Measurements from ENCODE around the gene CCDC120. TPM values are rescaled to one million over a fixed set of nuclear protein-coding genes. Genes with fewer than 3 reads are reported as not detected.
A peak's percentile ranks its signal among the peaks of the same experiment; 100 is the strongest.

The CCDC120 gene
- total RNA-seq, 1 donor from 2014 or later, result 4.6 TPM

GRCh38 chrX:49096419-49096818 lies 37.6 kb downstream of the CCDC120 start:
- Mint-ChIP-seq H3K27ac (no peak overlapping the region), H3K4me3 (ENCODE audit: low read depth) (no peak overlapping the region), H3K4me1 (ENCODE audit: low read depth) (peaks cover under 1% of the 10 kb centered on the region), H3K27me3 (ENCODE audit: low read depth) (no peaks in the 10 kb centered on the region), H3K9me3 (no peaks in the 10 kb centered on the region), H3K36me3 (ENCODE audit: low read depth) (no peaks in the 10 kb centered on the region)
- intact Hi-C loops (cut with micrococcal nuclease), result no loop called here
- no peak for DNase-seq (ENCODE audit: low spot score)

DNA sequence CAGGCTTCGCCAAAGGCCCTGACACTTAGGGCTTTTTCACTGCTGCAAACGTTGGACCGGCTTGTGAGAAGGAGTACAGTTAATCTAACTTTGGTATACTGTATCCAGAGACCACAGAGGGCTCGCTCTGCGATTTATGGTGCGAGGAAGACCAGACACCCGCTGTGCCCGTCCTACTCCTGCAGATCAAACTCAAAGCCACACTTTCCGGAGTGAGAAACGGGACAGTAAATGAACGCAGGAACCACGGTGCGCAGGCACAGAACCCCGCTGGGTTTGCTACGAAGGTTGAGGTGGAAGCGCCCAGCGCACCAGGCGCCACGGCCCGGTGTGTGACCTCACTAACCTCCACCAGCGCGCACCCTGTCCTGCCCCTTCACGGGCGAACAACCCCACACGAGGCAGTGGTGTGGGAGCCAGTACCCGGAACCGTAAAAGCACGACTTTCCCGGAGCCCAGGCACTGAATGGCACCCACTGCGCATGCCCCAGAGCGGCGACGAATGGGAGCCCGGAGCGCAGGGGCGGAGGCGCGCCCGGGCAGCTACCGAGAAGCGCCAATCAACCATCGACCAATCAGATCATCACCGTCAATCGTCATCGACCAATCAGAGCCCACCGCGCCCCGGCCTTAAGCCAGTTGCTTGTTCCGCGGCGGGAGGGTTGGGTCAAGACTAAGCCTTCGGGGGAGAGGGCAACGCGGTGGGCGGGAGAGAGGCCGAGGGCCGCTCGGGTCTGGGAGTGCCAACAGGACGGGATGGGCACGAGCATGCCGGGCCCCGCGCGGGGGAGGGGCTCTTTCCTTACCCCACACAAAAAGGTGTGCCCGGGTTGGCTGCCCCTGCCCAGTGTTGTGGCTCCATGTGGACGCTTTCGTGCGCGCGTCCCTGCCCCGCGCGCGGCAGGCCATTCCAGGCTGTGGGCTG lies 42.2 kb downstream of the CCDC120 start:
- H3K4me1 Mint-ChIP-seq (ENCODE audit: low read depth), result peaks cover 4% of the 10 kb centered on the region
- no peaks in the 10 kb centered on the region for H3K27me3 Mint-ChIP-seq (ENCODE audit: low read depth)
- H3K9me3 Mint-ChIP-seq, result no peaks in the 10 kb centered on the region
- DNase-seq (ENCODE audit: low spot score), result peak; percentile 87
- H3K27ac Mint-ChIP-seq, result peak overlapping the region; percentile 84
- intact Hi-C loops (cut with micrococcal nuclease), result loop anchor here (10.0 kb wide), 1 partner anchor 64 kb away; the partner anchor contains the start of gene MAGIX
- H3K36me3 Mint-ChIP-seq (ENCODE audit: low read depth), result no peaks in the 10 kb centered on the region
- peak overlapping the region; percentile 89 for H3K4me3 Mint-ChIP-seq (ENCODE audit: low read depth)

- Mint-ChIP-seq H3K4me3 (ENCODE audit: low read depth) (peak overlapping the region; percentile 89), H3K27me3 (ENCODE audit: low read depth) (no peaks in the 10 kb centered on the region), H3K4me1 (ENCODE audit: low read depth) (peaks cover 4% of the 10 kb centered on the region), H3K36me3 (ENCODE audit: low read depth) (peaks cover 2% of the 10 kb centered on the region), H3K9me3 (no peaks in the 10 kb centered on the region), H3K27ac (peak overlapping the region; percentile 84)
- intact Hi-C loops (cut with micrococcal nuclease), result loop anchor here (10.0 kb wide), 1 partner anchor 63 kb away; the partner anchor contains the start of gene MAGIX
- DNase-seq (ENCODE audit: low spot score), result no peak
Measured at GRCh38 chrX:49101629-49101984, 42.8 kb downstream of the CCDC120 start.

- H3K27ac Mint-ChIP-seq, result peak overlapping the region; percentile 84
- no peak for DNase-seq (ENCODE audit: low spot score)
- H3K4me1 Mint-ChIP-seq (ENCODE audit: low read depth), result peaks cover 4% of the 10 kb centered on the region
- no peaks in the 10 kb centered on the region for H3K9me3 Mint-ChIP-seq
- no peaks in the 10 kb centered on the region for H3K27me3 Mint-ChIP-seq (ENCODE audit: low read depth)
- peak overlapping the region; percentile 89 for H3K4me3 Mint-ChIP-seq (ENCODE audit: low read depth)
- intact Hi-C loops (cut with micrococcal nuclease), result loop anchor here (10.0 kb wide), 1 partner anchor 63 kb away; the partner anchor contains the start of gene MAGIX
- H3K36me3 Mint-ChIP-seq (ENCODE audit: low read depth), result peaks cover 2% of the 10 kb centered on the region
Measured at GRCh38 chrX:49102190-49102589, 43.4 kb downstream of the CCDC120 start.

GRCh38 chrX:49103637-49104036 lies 44.8 kb downstream of the CCDC120 start:
- Mint-ChIP-seq H3K4me3 (ENCODE audit: low read depth) (no peak overlapping the region), H3K4me1 (ENCODE audit: low read depth) (peaks cover 4% of the 10 kb centered on the region), H3K27me3 (ENCODE audit: low read depth) (no peaks in the 10 kb centered on the region), H3K9me3 (no peaks in the 10 kb centered on the region), H3K27ac (no peak overlapping the region), H3K36me3 (ENCODE audit: low read depth) (peaks cover 2% of the 10 kb centered on the region)
- no peak for DNase-seq (ENCODE audit: low spot score)
- intact Hi-C loops (cut with micrococcal nuclease), result loop anchor here (10.0 kb wide), 1 partner anchor 61 kb away; the partner anchor contains the start of gene MAGIX

DNA sequence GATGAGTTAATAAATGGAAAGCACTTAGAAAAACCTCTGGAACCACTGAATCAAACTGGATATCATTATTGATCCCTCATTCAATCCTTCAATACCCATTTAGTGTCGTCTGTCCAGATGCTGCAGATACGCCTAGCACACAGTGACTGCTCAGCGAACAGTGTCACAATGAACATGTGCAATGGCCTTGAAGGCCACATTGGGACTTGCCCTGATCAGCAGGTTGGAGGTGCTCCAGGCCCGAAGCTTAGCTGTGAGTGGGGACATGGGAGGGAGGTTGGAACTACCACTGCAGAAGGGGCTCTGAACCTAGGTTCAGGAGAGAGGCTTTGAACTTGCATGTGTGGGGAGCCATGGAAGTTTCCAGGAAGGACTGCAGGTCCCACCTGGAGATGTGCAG lies 47.5 kb downstream of the CCDC120 start:
- DNase-seq (ENCODE audit: low spot score), result no peak
- Mint-ChIP-seq H3K4me3 (ENCODE audit: low read depth) (no peak overlapping the region), H3K27me3 (ENCODE audit: low read depth) (no peaks in the 10 kb centered on the region), H3K9me3 (no peaks in the 10 kb centered on the region), H3K4me1 (ENCODE audit: low read depth) (peaks cover 4% of the 10 kb centered on the region), H3K36me3 (ENCODE audit: low read depth) (peaks cover 10% of the 10 kb centered on the region), H3K27ac (no peak overlapping the region)
- intact Hi-C loops (cut with micrococcal nuclease), result loop anchor here (10.0 kb wide), 1 partner anchor 59 kb away; the partner anchor contains the start of gene MAGIX

DNA sequence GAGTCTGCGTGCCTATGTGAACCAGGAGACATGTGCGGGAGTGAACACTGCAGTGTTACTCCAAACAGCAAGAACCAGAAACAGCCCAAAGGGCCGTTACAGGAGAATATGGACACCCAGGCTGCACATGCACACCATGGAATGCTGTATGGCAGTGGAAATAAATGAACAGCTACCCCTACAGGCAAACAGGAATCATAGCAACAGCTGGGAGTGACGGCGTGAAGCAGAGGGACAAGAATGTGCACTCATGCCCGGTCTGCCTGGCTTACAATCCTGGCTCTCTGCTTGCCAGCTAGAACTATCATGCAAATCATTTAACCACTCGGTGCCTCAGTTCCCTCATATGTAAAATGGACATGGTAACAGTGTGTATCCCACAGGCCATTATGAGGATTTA lies 48.1 kb downstream of the CCDC120 start:
- Mint-ChIP-seq H3K36me3 (ENCODE audit: low read depth) (peaks cover 10% of the 10 kb centered on the region), H3K4me1 (ENCODE audit: low read depth) (peaks cover 2% of the 10 kb centered on the region), H3K27me3 (ENCODE audit: low read depth) (no peaks in the 10 kb centered on the region), H3K27ac (no peak overlapping the region), H3K4me3 (ENCODE audit: low read depth) (no peak overlapping the region), H3K9me3 (no peaks in the 10 kb centered on the region)
- intact Hi-C loops (cut with micrococcal nuclease), result loop anchor here (10.0 kb wide), 1 partner anchor 58 kb away; the partner anchor contains the start of gene MAGIX
- no peak for DNase-seq (ENCODE audit: low spot score)

DNA sequence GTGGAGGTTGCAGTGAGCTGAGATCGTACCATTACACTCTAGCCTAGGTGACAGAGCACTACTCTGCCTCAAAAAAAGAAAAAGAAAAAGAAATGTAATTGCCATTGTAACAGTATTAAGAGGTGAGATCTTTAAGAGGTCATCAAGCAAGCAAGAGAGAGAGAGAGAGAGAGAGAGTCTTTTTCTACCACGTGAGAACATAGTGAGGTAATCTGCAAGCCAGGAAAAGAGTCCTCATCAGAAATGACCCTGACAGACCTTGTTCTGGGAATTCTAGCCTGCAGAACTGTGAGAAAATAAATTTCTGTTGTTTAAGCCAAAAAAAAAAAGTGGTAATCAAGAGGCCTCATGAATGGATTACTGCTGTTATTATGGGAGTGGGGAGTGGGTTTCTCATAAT lies 49.8 kb downstream of the CCDC120 start:
- peaks cover 16% of the 10 kb centered on the region for H3K36me3 Mint-ChIP-seq (ENCODE audit: low read depth)
- H3K4me1 Mint-ChIP-seq (ENCODE audit: low read depth), result no peaks in the 10 kb centered on the region
- H3K27ac Mint-ChIP-seq, result no peak overlapping the region

DNA sequence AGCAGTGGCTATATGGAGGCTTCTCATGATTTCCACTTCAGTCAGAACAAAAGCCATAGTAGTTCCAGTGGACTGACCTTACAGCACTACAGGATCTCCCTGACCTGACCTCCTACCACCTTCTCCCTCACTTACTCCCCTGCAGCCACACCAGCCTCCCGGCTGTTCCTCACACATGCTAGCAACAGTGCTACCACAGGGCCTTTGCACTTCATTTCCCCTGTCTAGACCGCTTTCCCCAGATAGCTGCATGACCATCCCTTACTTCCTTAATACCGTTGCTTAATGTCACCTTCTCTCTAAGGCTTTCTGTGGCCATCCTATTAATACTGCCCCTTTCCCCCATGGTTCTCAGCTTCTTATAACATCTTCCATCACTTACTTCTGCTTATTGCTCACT lies 51.6 kb downstream of the CCDC120 start:
- no peaks in the 10 kb centered on the region for H3K4me1 Mint-ChIP-seq (ENCODE audit: low read depth)
- DNase-seq (ENCODE audit: low spot score), result no peak
- H3K27me3 Mint-ChIP-seq (ENCODE audit: low read depth), result no peaks in the 10 kb centered on the region
- H3K4me3 Mint-ChIP-seq (ENCODE audit: low read depth), result no peak overlapping the region
- H3K36me3 Mint-ChIP-seq (ENCODE audit: low read depth), result peaks cover 21% of the 10 kb centered on the region
- no peaks in the 10 kb centered on the region for H3K9me3 Mint-ChIP-seq
- intact Hi-C loops (cut with micrococcal nuclease), result no loop called here
- H3K27ac Mint-ChIP-seq, result no peak overlapping the region

More for the DNA sequence above, 49.8 kb downstream of the CCDC120 start:
- H3K9me3 Mint-ChIP-seq, result no peaks in the 10 kb centered on the region
- intact Hi-C loops (cut with micrococcal nuclease), result loop anchor here (10.0 kb wide), 1 partner anchor 56 kb away; the partner anchor contains the start of gene MAGIX
- no peaks in the 10 kb centered on the region for H3K27me3 Mint-ChIP-seq (ENCODE audit: low read depth)
- no peak overlapping the region for H3K4me3 Mint-ChIP-seq (ENCODE audit: low read depth)
- DNase-seq (ENCODE audit: low spot score), result no peak

DNA sequence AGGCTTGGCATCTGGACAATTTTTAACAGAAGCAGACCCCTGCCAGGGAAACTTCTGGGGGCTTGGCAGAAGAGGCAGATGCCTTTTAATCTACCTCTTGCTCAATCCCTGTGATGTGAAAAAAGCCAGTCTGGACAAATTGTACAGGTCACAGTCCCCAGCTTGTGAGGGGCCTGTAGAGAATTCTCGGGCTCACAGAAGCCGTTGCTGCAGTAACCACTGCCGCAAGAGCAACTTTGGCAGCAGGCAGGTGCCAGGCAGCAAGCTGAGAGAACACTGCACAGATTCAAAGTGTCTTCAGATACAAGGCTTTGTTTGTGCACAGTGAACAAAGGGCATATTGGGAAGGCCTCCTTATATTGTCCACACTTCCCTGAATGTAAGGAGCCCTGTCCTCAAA lies 53.0 kb downstream of the CCDC120 start:
- intact Hi-C loops (cut with micrococcal nuclease), result no loop called here
- no peak for DNase-seq (ENCODE audit: low spot score)
- Mint-ChIP-seq H3K27ac (no peak overlapping the region), H3K27me3 (ENCODE audit: low read depth) (no peaks in the 10 kb centered on the region), H3K4me1 (ENCODE audit: low read depth) (peaks cover 1% of the 10 kb centered on the region), H3K4me3 (ENCODE audit: low read depth) (no peak overlapping the region), H3K36me3 (ENCODE audit: low read depth) (peaks cover 32% of the 10 kb centered on the region), H3K9me3 (no peaks in the 10 kb centered on the region)

- no peak for DNase-seq (ENCODE audit: low spot score)
- Mint-ChIP-seq H3K9me3 (no peaks in the 10 kb centered on the region), H3K27ac (no peak overlapping the region), H3K4me3 (ENCODE audit: low read depth) (no peak overlapping the region), H3K27me3 (ENCODE audit: low read depth) (no peaks in the 10 kb centered on the region), H3K4me1 (ENCODE audit: low read depth) (peaks cover 14% of the 10 kb centered on the region), H3K36me3 (ENCODE audit: low read depth) (peaks cover 49% of the 10 kb centered on the region)
- intact Hi-C loops (cut with micrococcal nuclease), result no loop called here
Measured at GRCh38 chrX:49116076-49116475, 57.3 kb downstream of the CCDC120 start.

DNA sequence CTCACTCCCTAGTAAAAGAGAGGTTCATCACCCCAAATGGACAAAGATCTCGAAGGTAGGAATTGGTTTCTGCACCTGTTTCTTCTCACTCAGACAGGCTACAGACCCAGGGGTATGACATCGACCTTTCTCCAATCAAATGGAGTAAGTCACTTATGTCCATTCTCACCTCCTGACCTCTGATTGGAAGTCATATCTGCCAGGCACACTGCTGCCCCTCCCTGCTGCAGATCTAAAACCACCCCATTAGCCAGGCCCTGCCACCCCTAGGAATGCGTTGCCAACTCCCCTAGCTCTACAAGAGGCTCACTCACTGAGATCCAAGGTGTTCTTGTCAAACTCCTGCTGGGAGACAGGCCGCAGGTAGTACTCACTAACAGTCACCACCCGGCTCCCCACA lies 57.9 kb downstream of the CCDC120 start:
- H3K4me3 Mint-ChIP-seq (ENCODE audit: low read depth), result peak overlapping the region; percentile 22
- peaks cover 55% of the 10 kb centered on the region for H3K36me3 Mint-ChIP-seq (ENCODE audit: low read depth)
- H3K27me3 Mint-ChIP-seq (ENCODE audit: low read depth), result no peaks in the 10 kb centered on the region
- H3K4me1 Mint-ChIP-seq (ENCODE audit: low read depth), result peaks cover 14% of the 10 kb centered on the region
- no peak overlapping the region for H3K27ac Mint-ChIP-seq
- intact Hi-C loops (cut with micrococcal nuclease), result no loop called here
- H3K9me3 Mint-ChIP-seq, result no peaks in the 10 kb centered on the region
- DNase-seq (ENCODE audit: low spot score), result no peak

DNA sequence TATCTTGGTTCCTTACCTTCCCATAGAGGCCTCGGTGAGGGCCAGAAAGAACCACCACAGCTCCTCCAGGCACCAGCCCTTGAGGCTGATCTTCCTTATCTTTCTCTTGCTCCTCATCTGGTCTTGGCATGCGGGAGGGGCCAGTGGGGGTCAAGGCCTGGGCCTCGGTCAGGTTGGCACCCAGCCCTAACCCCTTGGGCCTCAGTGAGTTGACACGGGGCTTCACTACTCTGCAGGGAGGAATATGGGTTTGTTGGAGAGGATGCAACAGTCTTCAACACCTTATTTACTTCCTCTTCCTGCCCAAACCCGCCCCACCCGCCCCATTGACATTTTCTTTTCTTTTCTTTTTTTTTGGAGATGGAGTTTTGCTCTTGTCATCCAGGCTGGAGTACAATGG lies 58.8 kb downstream of the CCDC120 start:
- Mint-ChIP-seq H3K27me3 (ENCODE audit: low read depth) (no peaks in the 10 kb centered on the region), H3K4me3 (ENCODE audit: low read depth) (peak overlapping the region; percentile 77), H3K9me3 (no peaks in the 10 kb centered on the region), H3K27ac (peak overlapping the region; percentile 85), H3K36me3 (ENCODE audit: low read depth) (peaks cover 53% of the 10 kb centered on the region), H3K4me1 (ENCODE audit: low read depth) (peaks cover 21% of the 10 kb centered on the region)
- DNase-seq (ENCODE audit: low spot score), result no peak
- intact Hi-C loops (cut with micrococcal nuclease), result no loop called here

Data from activated T-helper 2 cell treated with anti-CD3 and anti-CD28 coated beads, Interferon-gamma antibody, Interleukin-2, Interleukin-4, amounts not matched to agents 10 μg/mL and 5 μg/mL and 100 μg/mL, durations not matched to agents 14 hours and 24 hours and 36 hours (primary cell).